GM12874 (cell line): Measurements from ENCODE around the gene ATG5.

Source experiments
- TF ChIP-seq, protein P1 (sequence below): IDR thresholded peaks from 2 replicates; pipeline ENCODE4 v1.5.1; 2011; ENCODE audit warnings: low read depth, mild to moderate bottlenecking, control low read depth, low read length, moderate library complexity; ENCODE audit not compliant: insufficient read depth

The ATG5 gene

DNA sequence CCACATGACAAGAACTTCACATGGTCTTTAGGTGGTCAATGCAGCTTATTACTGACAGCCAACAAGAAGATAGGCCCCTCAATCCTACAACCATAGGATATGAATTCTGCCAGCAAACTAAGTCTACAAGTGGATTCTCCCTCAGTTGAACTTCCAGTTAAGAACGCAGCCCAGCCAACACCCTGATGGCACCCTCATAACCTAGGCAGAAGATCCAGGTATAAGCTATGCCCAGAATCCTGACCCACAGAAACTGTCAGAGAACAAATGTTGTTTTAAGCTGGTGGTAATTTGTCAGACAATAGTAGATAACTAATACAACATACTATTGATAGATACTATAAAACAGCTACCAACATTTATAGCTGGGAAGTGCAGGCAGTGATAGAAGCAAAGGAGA, 38.8 kb downstream of the ATG5 start:
- TF ChIP-seq, protein P1, sequence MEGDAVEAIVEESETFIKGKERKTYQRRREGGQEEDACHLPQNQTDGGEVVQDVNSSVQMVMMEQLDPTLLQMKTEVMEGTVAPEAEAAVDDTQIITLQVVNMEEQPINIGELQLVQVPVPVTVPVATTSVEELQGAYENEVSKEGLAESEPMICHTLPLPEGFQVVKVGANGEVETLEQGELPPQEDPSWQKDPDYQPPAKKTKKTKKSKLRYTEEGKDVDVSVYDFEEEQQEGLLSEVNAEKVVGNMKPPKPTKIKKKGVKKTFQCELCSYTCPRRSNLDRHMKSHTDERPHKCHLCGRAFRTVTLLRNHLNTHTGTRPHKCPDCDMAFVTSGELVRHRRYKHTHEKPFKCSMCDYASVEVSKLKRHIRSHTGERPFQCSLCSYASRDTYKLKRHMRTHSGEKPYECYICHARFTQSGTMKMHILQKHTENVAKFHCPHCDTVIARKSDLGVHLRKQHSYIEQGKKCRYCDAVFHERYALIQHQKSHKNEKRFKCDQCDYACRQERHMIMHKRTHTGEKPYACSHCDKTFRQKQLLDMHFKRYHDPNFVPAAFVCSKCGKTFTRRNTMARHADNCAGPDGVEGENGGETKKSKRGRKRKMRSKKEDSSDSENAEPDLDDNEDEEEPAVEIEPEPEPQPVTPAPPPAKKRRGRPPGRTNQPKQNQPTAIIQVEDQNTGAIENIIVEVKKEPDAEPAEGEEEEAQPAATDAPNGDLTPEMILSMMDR = no peak

DNA sequence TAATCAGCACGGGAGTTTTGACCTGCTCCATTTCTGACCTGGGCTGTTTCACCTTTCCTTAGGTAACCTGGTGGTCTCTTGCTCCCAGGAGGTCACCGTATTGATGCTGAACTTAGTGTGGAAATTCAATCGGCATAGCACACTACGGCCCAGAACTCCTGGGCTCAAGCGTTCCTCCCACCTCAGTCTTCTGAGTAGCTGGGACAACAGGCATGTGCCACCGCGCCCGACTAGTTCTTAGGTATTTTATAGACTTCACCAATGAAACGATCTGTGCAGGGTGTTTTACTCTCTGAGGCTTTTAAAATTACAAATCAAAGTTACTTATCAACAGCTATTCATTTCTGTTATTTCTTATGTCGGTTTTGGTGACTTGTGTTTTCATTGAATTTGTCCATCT, 42.1 kb downstream of the ATG5 start:
- TF ChIP-seq, protein P1 = no peak

DNA sequence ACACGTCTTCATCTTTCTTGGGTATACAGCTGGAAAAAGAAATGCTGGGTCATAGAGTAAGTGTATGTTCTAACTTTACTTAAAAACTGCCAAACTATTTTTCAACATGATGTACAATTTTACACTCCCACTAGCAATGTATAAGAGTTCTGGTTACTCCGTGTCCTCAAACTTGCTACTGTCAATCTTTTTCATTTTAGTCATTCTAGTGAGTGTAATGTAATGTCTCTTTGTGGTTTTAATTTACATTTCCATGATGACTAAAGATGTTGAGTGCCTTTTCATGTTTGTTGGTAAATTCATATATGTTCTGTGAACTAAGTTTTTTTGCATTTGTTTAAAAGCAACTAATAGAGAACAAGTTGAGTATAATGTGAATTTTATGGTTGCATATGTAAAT, 43.9 kb downstream of the ATG5 start:
- TF ChIP-seq, protein P1 = no peak

DNA sequence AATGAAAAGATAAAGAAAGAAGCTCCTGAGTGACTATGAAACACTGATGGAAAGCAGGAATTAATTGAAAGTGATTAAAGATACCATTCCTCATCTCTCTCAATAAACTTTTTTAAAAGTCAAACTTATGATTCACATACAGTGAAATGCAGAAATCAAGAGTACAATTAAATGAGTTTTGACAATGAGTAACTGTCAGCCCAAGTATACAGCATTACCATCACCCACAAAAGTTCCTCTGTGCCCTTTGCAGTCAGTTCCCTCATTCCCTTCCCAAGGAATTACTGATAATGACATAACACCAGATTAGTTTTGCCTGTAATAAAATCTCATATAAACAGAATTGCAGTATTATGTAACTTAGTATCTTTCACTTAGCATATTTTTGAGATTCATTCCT, 44.5 kb downstream of the ATG5 start:
- TF ChIP-seq, protein P1 = no peak

DNA sequence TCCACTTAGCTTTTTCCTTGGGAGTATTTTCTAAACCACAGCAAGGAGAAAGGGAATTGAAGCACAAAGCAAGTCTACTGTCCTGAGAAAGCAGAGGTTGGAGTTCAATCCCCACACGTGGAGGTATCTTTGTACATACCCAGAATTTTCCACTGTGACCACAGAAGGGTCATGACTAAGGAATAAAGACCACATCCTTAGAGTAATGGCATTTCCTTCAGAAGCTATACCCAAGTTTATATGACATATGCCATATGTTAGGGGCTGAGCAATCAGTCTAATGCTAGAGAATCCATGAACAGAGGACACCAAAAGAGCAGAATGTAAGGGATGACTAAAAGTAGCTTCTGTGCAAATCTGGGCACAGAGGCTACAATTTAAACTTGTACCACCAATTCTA, 46.4 kb downstream of the ATG5 start:
- TF ChIP-seq, protein P1 = no peak

DNA sequence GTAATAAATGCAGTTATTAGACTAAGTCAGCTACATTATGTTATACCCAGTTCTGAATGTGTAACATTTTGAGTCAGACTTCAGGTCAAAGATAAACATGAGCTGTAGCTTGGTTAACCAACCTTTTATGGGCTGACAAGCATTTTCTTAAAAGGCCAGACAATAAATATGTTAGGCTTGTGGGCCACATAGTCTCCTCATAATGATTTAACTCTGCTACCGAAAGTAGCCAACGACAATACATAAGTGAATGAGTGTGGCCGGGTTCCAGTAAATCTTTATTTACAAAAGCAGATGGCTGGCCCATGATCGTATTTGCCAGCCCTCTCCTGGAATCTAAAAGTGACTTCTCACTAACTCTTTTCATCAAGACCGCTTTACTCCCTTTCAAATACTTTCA, 49.9 kb downstream of the ATG5 start:
- TF ChIP-seq, protein P1 = no peak

DNA sequence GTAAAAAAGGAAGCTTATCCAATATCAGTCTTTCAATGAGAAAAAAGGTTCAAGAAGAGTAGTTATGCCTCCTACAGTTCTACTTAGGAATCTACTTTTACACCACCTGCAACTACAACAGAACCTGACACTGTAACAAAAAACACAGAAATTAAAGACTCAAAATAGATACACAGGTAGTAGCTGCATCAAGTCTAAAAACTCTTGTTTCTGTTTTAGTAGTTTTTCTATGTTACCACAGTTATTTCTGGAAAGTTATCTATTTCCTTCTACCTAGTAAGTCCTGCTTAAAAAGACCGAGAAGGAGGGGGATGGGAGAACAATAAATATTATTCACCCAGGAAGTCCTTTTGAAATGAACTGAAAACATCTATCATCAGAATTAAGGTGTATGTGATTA, 52.5 kb downstream of the ATG5 start:
- TF ChIP-seq, protein P1 = no peak

DNA sequence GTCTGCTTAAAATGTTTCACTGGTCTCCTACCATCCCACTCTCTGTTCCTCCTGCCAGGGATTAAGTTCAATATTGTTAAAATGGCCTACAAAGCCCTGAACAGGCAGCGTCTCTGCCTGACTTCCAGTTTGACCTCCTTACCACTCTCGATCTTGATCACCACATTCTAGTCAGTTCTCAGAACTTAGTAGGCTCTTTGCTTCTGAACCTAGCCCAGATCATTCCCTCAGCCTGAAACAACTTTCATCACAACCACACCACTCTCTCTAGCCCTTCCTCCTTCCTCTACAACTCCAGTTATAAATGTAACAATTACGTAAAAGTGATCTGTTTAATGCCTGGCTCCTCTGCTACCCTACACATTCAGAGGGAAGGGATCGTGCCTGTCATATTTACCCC, 53.3 kb downstream of the ATG5 start:
- TF ChIP-seq, protein P1 = no peak
